CD4-positive, alpha-beta T cell treated with Interleukin-10 for 1 hour (primary cell): ENCODE data around the gene C1orf185.
A peak's percentile ranks its signal among the peaks of the same experiment; 100 is the strongest.
"Not testable (repeated sequence)": the region's sequence is repeated elsewhere in the genome, so short reads cannot be mapped to it uniquely, and the experiment has no call there.

ENCODE experiments used
- DNase-seq: peaks from one replicate; pipeline ENCODE4 v3.0.0-alpha.2; 2020

The C1orf185 gene

GRCh38 chr1:51101976-51102375, at the start of gene C1orf185:
Gene C1orf185, plus strand, starts transcription at chr1:51102228. Its CDS starts 6 bp downstream, at chr1:51102234.
- no peak for DNase-seq

GRCh38 chr1:51058858-51059257, 43.2 kb upstream of the C1orf185 start:
- DNase-seq, result peak; percentile 28

- DNase-seq, result no peak
These were observed 40.7 kb upstream of the C1orf185 start for GRCh38 chr1:51061231-51061918.

GRCh38 chr1:51063121-51063520, 38.9 kb upstream of the C1orf185 start:
- DNase-seq, result no peak

- DNase-seq, result no peak
These were observed 32.0 kb upstream of the C1orf185 start for GRCh38 chr1:51070011-51070410.

- no peak for DNase-seq
These were observed 31.4 kb upstream of the C1orf185 start for GRCh38 chr1:51070640-51071039.

DNA sequence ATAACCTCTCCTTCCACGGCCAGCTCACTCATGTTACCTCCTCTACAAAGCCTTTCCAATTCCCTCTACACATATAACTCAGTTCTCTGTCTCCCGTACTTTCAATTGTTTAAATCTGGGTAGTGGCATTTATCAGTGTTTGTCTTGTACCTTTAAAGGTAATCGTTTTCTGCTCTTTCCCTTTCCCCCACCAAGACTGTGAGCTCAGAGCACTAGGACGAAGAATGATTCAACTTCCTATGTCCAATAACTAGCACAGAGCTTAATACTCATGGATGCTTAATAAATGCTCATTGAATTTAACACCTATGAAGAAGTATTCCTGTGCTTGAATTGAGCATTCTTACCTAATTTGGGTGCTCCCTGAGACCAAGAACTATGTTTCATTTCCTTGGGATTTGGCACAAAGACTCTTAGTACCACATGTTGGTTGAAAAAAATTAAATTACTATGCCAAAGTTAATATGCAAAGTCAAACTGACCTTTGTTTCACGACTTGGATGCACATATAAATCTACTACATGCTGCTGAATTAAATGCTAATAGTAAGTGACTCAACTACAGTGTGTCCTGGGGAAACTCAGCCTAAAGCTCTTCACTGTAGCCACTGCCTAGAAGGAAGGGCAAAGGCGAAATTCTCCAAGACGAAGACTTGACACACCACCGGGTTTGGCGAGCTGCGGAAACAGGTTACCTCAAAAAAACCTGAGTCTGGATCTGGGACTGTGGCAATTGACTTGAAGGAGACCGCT, 30.6 kb upstream of the C1orf185 start:
- no peak for DNase-seq

DNA sequence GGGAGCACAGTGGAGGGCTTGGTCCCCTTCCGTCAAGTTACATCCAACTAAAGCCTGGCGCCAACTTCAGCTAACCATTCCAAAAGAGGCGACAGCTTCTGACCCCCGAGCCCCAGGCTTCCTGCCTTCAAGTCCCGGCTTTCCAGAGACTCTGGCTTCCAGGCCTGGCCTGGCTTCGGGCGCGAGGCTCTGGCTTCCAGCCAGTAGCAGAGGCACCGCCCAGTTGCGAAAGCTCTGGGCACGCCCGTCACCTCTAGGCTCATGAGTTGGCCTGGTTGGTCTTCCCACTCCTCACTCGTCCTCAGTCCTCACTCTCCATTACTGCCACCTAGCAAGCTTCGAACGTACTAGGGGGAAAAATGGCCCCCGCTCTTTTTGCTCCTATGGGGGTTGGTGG, 30.0 kb upstream of the C1orf185 start:
- DNase-seq, result no peak

GRCh38 chr1:51072651-51073050, 29.4 kb upstream of the C1orf185 start:
- DNase-seq, result no peak

GRCh38 chr1:51073456-51073855, 28.6 kb upstream of the C1orf185 start:
- DNase-seq, result no peak

DNA sequence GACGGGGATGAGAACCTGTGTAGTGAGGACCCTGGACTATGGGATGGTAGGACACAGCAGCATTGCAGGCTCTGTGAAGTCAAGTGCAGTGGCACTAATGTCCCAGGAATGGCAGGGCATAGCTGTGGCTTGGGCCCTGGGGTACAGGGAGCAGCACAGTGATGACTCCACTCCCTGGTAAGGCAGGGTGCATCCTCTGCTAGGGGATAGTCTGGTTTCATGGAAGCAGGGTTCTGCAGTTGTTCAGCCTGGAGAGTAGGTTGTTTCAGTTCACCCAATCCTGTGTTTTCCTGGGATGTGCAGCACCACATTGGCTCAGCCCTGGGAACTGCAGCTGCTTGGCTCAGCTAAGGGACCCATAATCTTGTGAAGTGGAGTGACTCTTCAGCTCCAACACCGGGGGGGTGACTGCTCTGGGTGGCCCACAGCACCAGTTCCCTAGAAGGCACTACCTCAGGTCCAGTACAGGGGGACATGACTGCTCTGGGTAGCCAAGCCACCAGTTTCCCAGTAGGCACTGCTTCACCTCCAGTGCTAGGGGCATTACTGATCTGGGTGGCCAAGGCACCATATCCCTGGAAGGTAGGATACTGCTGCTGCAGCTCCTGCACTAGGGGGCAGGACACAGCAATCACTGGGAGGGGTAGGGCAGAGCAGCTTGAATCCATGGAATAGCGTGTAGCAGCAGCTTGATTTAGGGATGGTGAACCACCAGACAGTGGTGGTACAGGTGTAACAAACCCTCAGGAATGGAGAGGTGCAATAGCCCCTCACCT, 15.3 kb upstream of the C1orf185 start:
- no peak for DNase-seq

GRCh38 chr1:51088474-51088873, 13.6 kb upstream of the C1orf185 start:
- DNase-seq, result no peak

DNA sequence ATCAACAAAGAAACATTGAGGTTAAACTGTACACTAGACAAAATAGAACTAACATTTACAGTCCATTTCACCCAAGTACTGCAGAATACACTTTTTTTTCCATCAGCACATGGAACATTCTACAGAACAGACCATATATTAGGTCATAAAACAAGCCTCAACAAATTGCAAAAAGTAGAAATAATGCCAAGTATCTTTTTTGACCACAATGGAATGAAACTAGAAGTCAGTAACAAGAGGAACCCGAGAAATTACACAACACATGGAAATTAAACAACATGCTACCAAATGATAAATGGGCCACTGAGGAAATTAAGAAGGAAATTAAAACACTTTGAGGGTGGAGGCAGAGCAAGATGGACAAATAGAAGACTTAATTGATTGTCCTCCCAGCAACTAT, 8.4 kb upstream of the C1orf185 start:
- DNase-seq, result no peak

GRCh38 chr1:51097171-51097570, 4.9 kb upstream of the C1orf185 start:
- no peak for DNase-seq

GRCh38 chr1:51100264-51100880, 1.7 kb upstream of the C1orf185 start:
- DNase-seq, result no peak

DNA sequence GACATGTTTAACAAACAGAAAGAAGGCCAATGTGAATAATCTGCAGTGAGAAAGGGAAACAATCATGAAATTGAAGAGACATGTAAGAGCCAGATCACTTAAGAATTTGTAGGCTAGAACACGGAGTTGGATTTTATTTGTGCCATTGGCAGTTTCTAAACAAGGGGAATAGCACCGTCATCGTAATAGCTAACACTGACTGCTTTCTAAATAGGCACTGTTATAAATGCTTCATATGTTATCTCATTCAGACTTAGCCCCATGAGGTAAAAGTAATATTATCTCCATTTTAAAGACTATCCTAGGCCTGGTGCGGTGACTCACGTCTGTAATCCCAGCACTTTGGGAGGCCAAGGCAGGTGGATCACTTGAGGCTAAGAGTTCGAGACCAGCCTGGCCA, 12.1 kb downstream of the C1orf185 start:
- no peak for DNase-seq

- DNase-seq, result no peak
These were observed 13.8 kb downstream of the C1orf185 start for GRCh38 chr1:51115714-51116404.

DNA sequence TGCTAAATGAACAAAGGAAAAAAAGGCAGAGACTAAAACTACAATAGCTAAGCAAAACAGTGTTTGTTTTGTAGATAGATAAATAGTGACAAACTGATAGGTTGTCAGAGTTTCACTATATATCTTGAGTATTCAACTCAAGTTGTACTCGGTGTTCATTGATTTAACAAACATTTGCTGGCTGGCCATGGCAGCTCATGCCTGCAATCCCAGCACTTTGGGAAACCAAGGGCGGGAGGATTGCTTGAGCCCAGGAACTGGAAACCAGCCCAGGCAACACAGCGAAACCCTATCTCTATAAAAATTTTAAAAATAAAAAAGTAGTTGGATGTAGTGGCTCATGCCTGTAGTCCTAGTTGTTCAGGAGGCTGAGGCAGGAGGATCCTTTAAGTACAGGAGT, 17.3 kb downstream of the C1orf185 start:
- DNase-seq, result no peak

- DNase-seq, result no peak
These were observed 18.6 kb downstream of the C1orf185 start for GRCh38 chr1:51120629-51121028.

DNA sequence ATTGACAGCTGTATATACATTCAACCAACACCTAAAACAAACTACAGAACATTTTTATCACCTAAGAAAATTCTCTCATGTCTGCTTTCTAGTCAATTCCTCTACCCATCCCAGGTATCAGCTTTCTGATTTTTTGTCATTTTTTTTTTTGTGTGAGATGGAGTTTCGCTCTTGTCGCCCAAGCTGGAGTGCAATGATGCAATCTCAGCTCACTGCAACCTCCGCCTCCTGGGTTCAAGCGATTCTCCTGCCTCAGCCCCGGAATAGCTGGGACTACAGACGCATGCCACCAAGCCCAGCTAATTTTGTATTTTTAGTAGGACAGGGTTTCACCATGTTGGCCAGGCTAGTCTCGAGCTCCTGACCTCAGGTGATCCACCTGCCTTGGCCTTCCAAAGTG, 25.1 kb downstream of the C1orf185 start:
- DNase-seq, result not testable (repeated sequence)

GRCh38 chr1:51131185-51131584, 29.2 kb downstream of the C1orf185 start:
- no peak for DNase-seq

DNA sequence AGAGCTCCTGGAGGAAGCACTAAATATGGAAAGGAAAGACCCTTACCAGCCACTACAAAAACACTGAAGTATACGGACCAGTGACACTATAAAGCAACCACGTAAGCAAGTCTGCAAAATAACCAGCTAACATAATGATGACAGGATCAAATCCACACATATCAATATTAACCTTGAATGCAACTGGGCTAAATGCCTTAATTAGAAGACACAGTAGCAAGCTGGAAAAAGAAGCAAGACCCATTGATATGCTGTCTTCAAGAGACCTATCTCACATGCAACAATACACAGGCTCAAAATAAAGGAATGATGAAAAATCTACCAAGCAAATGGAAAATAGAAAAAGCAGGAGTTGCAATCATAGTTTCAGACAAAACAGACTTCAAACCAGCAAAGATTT, 31.0 kb downstream of the C1orf185 start:
- no peak for DNase-seq

DNA sequence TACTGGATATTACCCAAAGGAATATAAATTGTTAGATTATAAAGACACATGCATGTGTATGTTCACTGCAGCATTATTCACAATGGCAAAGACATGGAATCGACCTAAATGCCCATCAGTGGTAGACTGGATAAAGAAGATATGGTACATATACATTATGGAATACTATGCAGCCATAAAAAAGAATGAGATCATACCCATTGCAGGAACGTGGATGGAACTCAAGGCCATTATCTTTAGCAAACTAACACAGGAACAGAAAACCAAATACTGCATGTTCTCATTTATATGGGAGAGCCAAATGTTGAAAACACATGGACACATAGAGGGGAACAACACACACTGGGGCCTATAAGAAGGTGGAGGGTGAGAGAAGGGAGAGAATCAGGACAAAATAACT, 35.7 kb downstream of the C1orf185 start:
- not testable (repeated sequence) for DNase-seq
